T-cell (primary cell): ENCODE measurements around the gene SCN5A. TPM values are rescaled to one million over a fixed set of nuclear protein-coding genes. Genes with fewer than 3 reads are reported as not detected.

ENCODE experiments used
- ATAC-seq, 4 experiments: fragments of 200-7000 bp in 3 of 4; fragments of 150-1000 bp in 1 of 4; cut with Tn5 transposase; replicated peaks in 1 of 4; 1 replicate in 3 of 4; 2 replicates in 1 of 4; pipeline ENCODE4 v1.10.0; 2021; ENCODE audit warnings: moderate library complexity in 3 of 4, mild to moderate bottlenecking in 2 of 4, moderate number of reproducible peaks in 1 of 4
- CTCF ChIA-PET, 2 donors: fragments of 300-600 bp; sonication (Branson Sonifier 250); formaldehyde crosslinking; loops; one replicate each; lab custom pipeline; 2022; ENCODE audit warnings: antibody characterized with exemption in 2 of 2; lab: Charles Lee
- POLR2A ChIA-PET, 2 donors: fragments of 300-600 bp; sonication (Branson Sonifier 250); formaldehyde crosslinking; loops; one replicate each; lab custom pipeline; 2022; ENCODE audit warnings: antibody characterized with exemption in 2 of 2; lab: Charles Lee
- DNase-seq, 35 experiments: peaks; one replicate each; pipeline versions ENCODE4 v3.0.0 to v3.0.0-alpha.2; 2013 to 2023
- H3K27ac ChIP-seq: one replicate; pipeline ENCODE4 v1.5.1; 2013; ENCODE audit warnings: low read length
- H3K27me3 ChIP-seq, 2 experiments: replicated peaks in 1 of 2; 1 replicate in 1 of 2; 2 replicates in 1 of 2; pipeline versions ENCODE4 v1.6.1 to v1.7.0; 2013; ENCODE audit warnings: low read length in 1 of 2, mixed read lengths in 1 of 2; ENCODE audit not compliant: control insufficient read depth in 2 of 2, insufficient read depth in 2 of 2; ENCODE audit errors: extremely low read depth in 1 of 2
- H3K36me3 ChIP-seq, 2 donors: 1 replicate in 1 of 2; 2 replicates in 1 of 2; pipeline versions ENCODE4 v1.6.1 to v1.7.0; 2013; ENCODE audit warnings: low read length in 1 of 2; ENCODE audit not compliant: control insufficient read depth in 2 of 2, insufficient read depth in 1 of 2; ENCODE audit errors: extremely low read depth in 1 of 2
- H3K4me1 ChIP-seq, 2 experiments: 1 replicate in 1 of 2; 2 replicates in 1 of 2; pipeline versions ENCODE4 v1.6.1 to v1.7.0; 2013; ENCODE audit warnings: low read length in 2 of 2, mixed read lengths in 1 of 2; ENCODE audit not compliant: insufficient read depth in 2 of 2, control insufficient read depth in 1 of 2; ENCODE audit errors: extremely low read depth in 1 of 2
- H3K4me3 ChIP-seq, 2 donors: 1 replicate in 1 of 2; 2 replicates in 1 of 2; pipeline versions ENCODE4 v1.5.1 to v1.7.0; 2013; ENCODE audit warnings: mild to moderate bottlenecking in 2 of 2, low read length in 1 of 2, moderate library complexity in 1 of 2; ENCODE audit not compliant: control insufficient read depth in 1 of 2; ENCODE audit errors: extremely low read depth in 1 of 2
- H3K9me3 ChIP-seq: 2 replicates; pipeline ENCODE4 v1.7.0; 2013
- H3K27ac Mint-ChIP-seq, 2 donors: one replicate each; pipeline ENCODE4 v1.8.0; 2020 to 2021; ENCODE audit warnings: mild to moderate bottlenecking in 2 of 2, mixed read lengths in 2 of 2
- H3K27me3 Mint-ChIP-seq, 2 donors: one replicate each; pipeline ENCODE4 v1.8.0; 2021 to 2022; ENCODE audit warnings: mixed read lengths in 2 of 2
- H3K36me3 Mint-ChIP-seq: one replicate; pipeline ENCODE4 v1.8.0; 2021; ENCODE audit warnings: mixed read lengths
- H3K4me1 Mint-ChIP-seq, 3 donors: one replicate each; pipeline ENCODE4 v1.8.0; 2020 to 2022; ENCODE audit warnings: mixed read lengths in 3 of 3, mild to moderate bottlenecking in 1 of 3
- H3K4me3 Mint-ChIP-seq, 3 donors: one replicate each; pipeline ENCODE4 v1.8.0; 2020 to 2022; ENCODE audit warnings: mild to moderate bottlenecking in 3 of 3, mixed read lengths in 3 of 3, moderate library complexity in 3 of 3
- H3K9me3 Mint-ChIP-seq, 3 donors: one replicate each; pipeline ENCODE4 v1.8.0; 2020 to 2022; ENCODE audit warnings: mixed read lengths in 3 of 3
- WGBS: methylation state at CpG from one replicate; pipeline ENCODE4 v1.1.5; 2013; ENCODE audit warnings: missing lambda C conversion rate; ENCODE audit not compliant: insufficient coverage; 5-methylcytosine and 5-hydroxymethylcytosine counted together
- total RNA-seq, 35 experiments: library from RNA in 6 of 35; stranded (reverse) in 6 of 35; fragments of 120-200 nt in 1 of 35; gene quantifications; one replicate each; pipeline versions ENCODE4 v1.2.1 to v1.2.4 and lab custom pipeline; 2013 to 2026

Gene SCN5A
- total RNA-seq, 5 donors from 2014 or later (not counting 1 experiment from before 2014, with no cell fraction given), result 0.12 to 0.47 (median 0.23) TPM; not detected in 2

GRCh38 chr3:38534604-38535003, 114.9 kb downstream of the SCN5A start:
- Mint-ChIP-seq H3K4me3 (no peak overlapping the region), H3K36me3 (peaks cover 48% of the 10 kb centered on the region), H3K4me1 (peaks cover 0 to 4% (median 0%) of the 10 kb centered on the region in 3 donors), H3K9me3 (no peaks in the 10 kb centered on the region), H3K27me3 (no peaks in the 10 kb centered on the region), H3K27ac (no peak overlapping the region)
- no peaks in the 10 kb centered on the region for H3K9me3 ChIP-seq
- no peaks in the 10 kb centered on the region for H3K27me3 ChIP-seq
- ChIA-PET CTCF (no interaction called here), POLR2A (no interaction called here)
- H3K4me1 ChIP-seq, result peaks cover 0 to 2% of the 10 kb centered on the region in 2 experiments
- no peak for DNase-seq
- no peak overlapping the region for H3K4me3 ChIP-seq
- H3K27ac ChIP-seq, result no peak overlapping the region
- WGBS, result no CpG with 5 or more reads among the region's 7 CpGs
- H3K36me3 ChIP-seq, result peaks cover 0 to 20% of the 10 kb centered on the region in 2 donors
- no peak for ATAC-seq

- no peaks in the 10 kb centered on the region for H3K9me3 ChIP-seq
- H3K27ac Mint-ChIP-seq, result no peak overlapping the region
- H3K4me3 ChIP-seq, result no peak overlapping the region
- no peaks in the 10 kb centered on the region for H3K9me3 Mint-ChIP-seq
- ChIA-PET CTCF (no interaction called here), POLR2A (no interaction called here)
- DNase-seq, result no peak
- no peaks in the 10 kb centered on the region for H3K27me3 ChIP-seq
- H3K4me1 ChIP-seq, result peaks cover 0 to 2% of the 10 kb centered on the region in 2 experiments
- 100% methylated on average over 1 of the region's 2 CpGs for WGBS
- H3K4me1 Mint-ChIP-seq, result peaks cover 0 to 4% (median 0%) of the 10 kb centered on the region in 3 donors
- H3K27ac ChIP-seq, result no peak overlapping the region
- no peaks in the 10 kb centered on the region for H3K27me3 Mint-ChIP-seq
- peaks cover 0 to 21% of the 10 kb centered on the region in 2 donors for H3K36me3 ChIP-seq
- no peak for ATAC-seq
- no peak overlapping the region for H3K4me3 Mint-ChIP-seq
- H3K36me3 Mint-ChIP-seq, result peaks cover 49% of the 10 kb centered on the region
Measured at GRCh38 chr3:38534180-38534579, 115.3 kb downstream of the SCN5A start.

- H3K4me1 ChIP-seq, result peaks cover 0 to 2% of the 10 kb centered on the region in 2 experiments
Measured at GRCh38 chr3:38533285-38533976, 116.1 kb downstream of the SCN5A start.

GRCh38 chr3:38532529-38532928, 117.0 kb downstream of the SCN5A start:
- DNase-seq (no peak), ATAC-seq (no peak)
- 50% methylated on average over 2 of the region's 3 CpGs for WGBS
- POLR2A ChIA-PET, result no interaction called here
- H3K27me3 ChIP-seq, result no peaks in the 10 kb centered on the region
- no peaks in the 10 kb centered on the region for H3K9me3 Mint-ChIP-seq
- no peak overlapping the region for H3K27ac Mint-ChIP-seq
- H3K36me3 ChIP-seq, result peaks cover 0 to 30% of the 10 kb centered on the region in 2 donors
- peaks cover 0 to 2% of the 10 kb centered on the region in 2 experiments for H3K4me1 ChIP-seq
- H3K36me3 Mint-ChIP-seq, result peaks cover 52% of the 10 kb centered on the region
- H3K27ac ChIP-seq, result no peak overlapping the region
- no peaks in the 10 kb centered on the region for H3K9me3 ChIP-seq
- CTCF ChIA-PET, result no interaction called here
- H3K27me3 Mint-ChIP-seq, result no peaks in the 10 kb centered on the region
- peaks cover 0 to 6% (median 0%) of the 10 kb centered on the region in 3 donors for H3K4me1 Mint-ChIP-seq
- no peak overlapping the region for H3K4me3 Mint-ChIP-seq
- H3K4me3 ChIP-seq, result no peak overlapping the region

More at GRCh38 chr3:38533285-38533976, 116.1 kb downstream of the SCN5A start:
- H3K27ac Mint-ChIP-seq, result no peak overlapping the region
- DNase-seq (no peak), ATAC-seq (no peak)
- peaks cover 49% of the 10 kb centered on the region for H3K36me3 Mint-ChIP-seq
- WGBS, result 78% methylated on average over 1 of the region's 13 CpGs
- no peak overlapping the region for H3K4me3 Mint-ChIP-seq
- ChIA-PET CTCF (no interaction called here), POLR2A (no interaction called here)
- no peak overlapping the region for H3K4me3 ChIP-seq
- no peaks in the 10 kb centered on the region for H3K9me3 ChIP-seq
- no peak overlapping the region for H3K27ac ChIP-seq
- H3K27me3 ChIP-seq, result no peaks in the 10 kb centered on the region
- H3K27me3 Mint-ChIP-seq, result no peaks in the 10 kb centered on the region
- H3K9me3 Mint-ChIP-seq, result no peaks in the 10 kb centered on the region
- peaks cover 0 to 4% (median 0%) of the 10 kb centered on the region in 3 donors for H3K4me1 Mint-ChIP-seq
- H3K36me3 ChIP-seq, result peaks cover 0 to 23% of the 10 kb centered on the region in 2 donors

GRCh38 chr3:38528457-38528856, 121.0 kb downstream of the SCN5A start:
- DNase-seq, result no peak
- Histone ChIP-seq H3K4me1 (no peaks in the 10 kb centered on the region), H3K9me3 (no peaks in the 10 kb centered on the region), H3K27me3 (no peaks in the 10 kb centered on the region), H3K36me3 (peaks cover 3 to 47% of the 10 kb centered on the region in 2 donors), H3K27ac (no peak overlapping the region), H3K4me3 (no peak overlapping the region)
- H3K27ac Mint-ChIP-seq, result no peak overlapping the region
- ATAC-seq, result no peak
- H3K4me1 Mint-ChIP-seq, result peaks cover 0 to 6% (median 0%) of the 10 kb centered on the region in 3 donors
- POLR2A ChIA-PET, result no interaction called here
- no peak overlapping the region for H3K4me3 Mint-ChIP-seq
- H3K36me3 Mint-ChIP-seq, result peaks cover 61% of the 10 kb centered on the region
- H3K27me3 Mint-ChIP-seq, result no peaks in the 10 kb centered on the region
- no peaks in the 10 kb centered on the region for H3K9me3 Mint-ChIP-seq
- WGBS, result 90% methylated on average over 1 of the region's 1 CpG
- CTCF ChIA-PET, result no interaction called here

- Mint-ChIP-seq H3K4me1 (peaks cover 0 to 6% (median 0%) of the 10 kb centered on the region in 3 donors), H3K4me3 (no peak overlapping the region), H3K36me3 (peaks cover 54% of the 10 kb centered on the region), H3K27ac (no peak overlapping the region), H3K9me3 (no peaks in the 10 kb centered on the region), H3K27me3 (no peaks in the 10 kb centered on the region)
- DNase-seq (no peak), ATAC-seq (no peak)
- H3K27ac ChIP-seq, result no peak overlapping the region
- H3K4me3 ChIP-seq, result no peak overlapping the region
- POLR2A ChIA-PET, result no interaction called here
- peaks cover 3 to 54% of the 10 kb centered on the region in 2 donors for H3K36me3 ChIP-seq
- CTCF ChIA-PET, result interaction anchor here in 1 of 2 donors (0.7 kb wide), 1 partner anchor 155 kb away, joined by 6 read pairs; no protein-coding TSS in a partner anchor
- H3K9me3 ChIP-seq, result no peaks in the 10 kb centered on the region
- H3K27me3 ChIP-seq, result no peaks in the 10 kb centered on the region
- 91% methylated on average over 7 of the region's 14 CpGs for WGBS
- no peaks in the 10 kb centered on the region for H3K4me1 ChIP-seq
Measured at GRCh38 chr3:38526792-38527191, 122.7 kb downstream of the SCN5A start.
